GM12878 (cell line): ENCODE data around the gene ATP2B1. TPM values are rescaled to one million over a fixed set of nuclear protein-coding genes. Genes with fewer than 3 reads are reported as not detected.

Source experiments
- ATAC-seq: fragments of 200-7000 bp; cut with Tn5 transposase; 3 replicates; pipeline ENCODE4 v1.9.1; 2020; ENCODE audit warnings: mild to moderate bottlenecking, moderate library complexity
- BruUV-seq: library from RNA; stranded (reverse); fragments of 400-500 nt; replicated peaks from 2 replicates; lab custom pipeline; 2021; lab: Mats Ljungman, UMichigan
- CTCF ChIA-PET: fragments of 300-600 bp; sonication (Branson Sonifier 250); formaldehyde crosslinking; extraction: SDS; loops from one replicate; lab custom pipeline; 2021; ENCODE audit warnings: inconsistent platforms; lab: Yijun Ruan, JAX
- POLR2A ChIA-PET: fragments of 350-600 bp; formaldehyde crosslinking; extraction: SDS; loops from one replicate; lab custom pipeline; 2021; ENCODE audit warnings: inconsistent platforms; lab: Charles Lee
- RAD21 ChIA-PET: fragments of 300-600 bp; sonication (Branson Sonifier 250); formaldehyde crosslinking; loops from one replicate; lab custom pipeline; 2023; ENCODE audit warnings: antibody characterized with exemption; ENCODE audit not compliant: unreplicated experiment; lab: Charles Lee
- SMC1A ChIA-PET: fragments of 300-600 bp; sonication (Branson Sonifier 250); formaldehyde crosslinking; loops from one replicate; lab custom pipeline; 2023; ENCODE audit not compliant: unreplicated experiment, uncharacterized antibody; lab: Charles Lee
- DNase-seq: peaks from one replicate; pipeline ENCODE4 v3.0.0-alpha.2; 2011; ENCODE audit warnings: low read depth, low spot score
- FAIRE-seq: peaks from 3 replicates; lab custom pipeline; 2011; peaks lifted over from hg19 to GRCh38; lab: Jason Lieb, UNC
- H2AFZ ChIP-seq: 2 replicates; pipeline ENCODE4 v1.6.0; 2011; ENCODE audit warnings: low read depth, low read length, control low read depth; ENCODE audit not compliant: control insufficient read depth
- H3K27ac ChIP-seq: 2 replicates; pipeline ENCODE4 v1.5.1; 2011; ENCODE audit warnings: control low read depth; ENCODE audit not compliant: control insufficient read depth, insufficient read depth
- H3K27me3 ChIP-seq, 2 experiments: replicated peaks in 1 of 2; 2 replicates each; pipeline versions ENCODE4 v1.6.0 to v1.6.1; 2011; ENCODE audit warnings: low read length in 1 of 2; ENCODE audit not compliant: control insufficient read depth in 2 of 2, insufficient read depth in 2 of 2
- H3K36me3 ChIP-seq, 2 experiments: 2 replicates each; pipeline ENCODE4 v1.5.1; 2011; ENCODE audit warnings: low read length in 1 of 2; ENCODE audit not compliant: control insufficient read depth in 2 of 2, insufficient read depth in 2 of 2
- H3K4me1 ChIP-seq: 2 replicates; pipeline ENCODE4 v1.6.1; 2011; ENCODE audit warnings: mild to moderate bottlenecking, low read length, moderate library complexity, mixed read lengths; ENCODE audit not compliant: control insufficient read depth, insufficient read depth
- H3K4me2 ChIP-seq: 2 replicates; pipeline ENCODE4 v1.6.0; 2011; ENCODE audit warnings: control low read depth; ENCODE audit not compliant: control insufficient read depth, insufficient read depth
- H3K4me3 ChIP-seq: fragments of 200-600 bp; sonication (generic); 2 replicates; pipeline ENCODE4 v1.5.1; 2016
- H3K79me2 ChIP-seq: 2 replicates; pipeline ENCODE4 v1.6.0; 2011; ENCODE audit warnings: low read length; ENCODE audit not compliant: control insufficient read depth, insufficient read depth
- H3K9ac ChIP-seq: 2 replicates; pipeline ENCODE4 v1.8.0; 2011; ENCODE audit warnings: low read length, control low read depth, mixed read lengths; ENCODE audit not compliant: control insufficient read depth, insufficient read depth
- H3K9me3 ChIP-seq: replicated peaks from 3 replicates; pipeline ENCODE4 v1.5.1; 2011; ENCODE audit warnings: mild to moderate bottlenecking, low read length; ENCODE audit not compliant: control insufficient read depth, insufficient read depth
- H4K20me1 ChIP-seq: 2 replicates; pipeline ENCODE4 v1.6.0; 2011; ENCODE audit not compliant: control insufficient read depth, insufficient read depth
- BCLAF1 ChIP-seq: fragments of 450-650 bp; IDR thresholded peaks from 2 replicates; pipeline ENCODE4 v1.6.1; 2017; ENCODE audit warnings: antibody characterized with exemption, mild to moderate bottlenecking, moderate library complexity
- ZBTB33 ChIP-seq: fragments of 450-650 bp; IDR thresholded peaks from 2 replicates; pipeline ENCODE4 v1.6.1; 2017; ENCODE audit warnings: mild to moderate bottlenecking
- ZNF384 ChIP-seq: IDR thresholded peaks from 2 replicates; pipeline ENCODE4 v1.6.1; 2012; ENCODE audit warnings: low read depth, mild to moderate bottlenecking, low read length, improper control_type of control experiment, borderline replicate concordance
- in situ Hi-C: fragments of 300-500 bp; cut with MboI; formaldehyde crosslinking; loops from 9 replicates; pipeline ENCODE4 v1.14.3; 2018; ENCODE audit warnings: mixed read lengths
- intact Hi-C: fragments of 100-400 bp; cut with micrococcal nuclease; formaldehyde crosslinking; loops from one replicate; pipeline ENCODE4 v1.14.2; 2022; ENCODE audit not compliant: unreplicated experiment
- polyA plus RNA-seq, 11 experiments: library from polyadenylated mRNA; depleted of rRNA in 4 of 11; unstranded in 6 of 11; stranded (reverse) in 5 of 11; fragments of >200 nt; fragmentation: Nextera tagmentation in 4 of 11; fragmentation: Illumina TruSeq in 1 of 11; extraction: Ambion mirVana in 4 of 11; extraction: Trizol in 1 of 11; gene quantifications; 1 replicate in 1 of 11; 2 replicates in 10 of 11; pipeline versions ENCODE4 v1.2.1 to v1.2.3, GENCODE V29; 2011 to 2016; ENCODE audit warnings: inconsistent platforms in 2 of 11, missing spikeins in 2 of 11, low read depth in 1 of 11
- total RNA-seq, 4 experiments: library from RNA; depleted of rRNA in 3 of 4; stranded (reverse); fragments of >200 nt in 3 of 4; fragmentation: Illumina TruSeq in 1 of 4; extraction: Trizol in 1 of 4; gene quantifications; 2 replicates each; pipeline versions ENCODE4 v1.2.1 to v1.2.3, GENCODE V29; 2013 to 2021

The ATP2B1 gene
- total and polyA plus RNA-seq, 10 of the 15 experiments (the other 5 are each of a cell fraction or from before 2014, with no cell fraction given): 15.9 to 67.8 (median 48.5) TPM

GRCh38 chr12:89566615-89567014 lies 142.0 kb downstream of the ATP2B1 start:
- RAD21 ChIA-PET: interaction anchor here (1.0 to 1.5 kb wide), 2 partner anchors 23 to 314 kb away, joined by 3 read pairs; no protein-coding TSS in a partner anchor
- in situ Hi-C loops (no loop called here), intact Hi-C loops (no loop called here)
- DNase-seq (no peak), ATAC-seq (peak; percentile 44), FAIRE-seq (no peak)
- Histone ChIP-seq H3K27me3 (no peaks in the 10 kb centered on the region), H3K27ac (no peak overlapping the region), H3K36me3 (no peaks in the 10 kb centered on the region), H3K9ac (no peak overlapping the region), H3K9me3 (no peaks in the 10 kb centered on the region), H3K79me2 (no peaks in the 10 kb centered on the region), H2AFZ (no peak overlapping the region), H3K4me2 (no peak overlapping the region), H4K20me1 (no peaks in the 10 kb centered on the region), H3K4me3 (no peak overlapping the region), H3K4me1 (no peaks in the 10 kb centered on the region)
- POLR2A ChIA-PET: no interaction called here
- SMC1A ChIA-PET: interaction anchor here (0.5 to 2.3 kb wide), 6 partner anchors 10 to 403 kb away, joined by 3 to 9 read pairs (median 4); no protein-coding TSS in a partner anchor
- BruUV-seq: no TSS peak
- CTCF ChIA-PET: interaction anchor here (0.7 to 1.1 kb wide), 2 partner anchors 25 to 1702 kb away, joined by 3 read pairs; no protein-coding TSS in a partner anchor
- TF ChIP-seq ZBTB33: no peak
- peak; percentile 58 for TF ChIP-seq ZNF384
- TF ChIP-seq BCLAF1: no peak
